ENCODE data around the gene GRIN2C.

Gene GRIN2C

GRCh38 chr17:74860229-74860871, 665 bp upstream of the GRIN2C start:
- no peaks in the 10 kb centered on the region for H3K36me3 ChIP-seq (ENCODE audit: insufficient read depth, low read length)
- H3K9ac ChIP-seq (ENCODE audit: low read depth, low read length) = no peak overlapping the region
- no peak for ATAC-seq (ENCODE audit: insufficient read depth, low read depth)
- H3K4me1 ChIP-seq (ENCODE audit: insufficient read depth, low read length) = no peaks in the 10 kb centered on the region
- DNase-seq = no peak
- peaks cover 6% of the 10 kb centered on the region for H3K27me3 ChIP-seq (ENCODE audit: insufficient read depth, low read length, poor library complexity)
- no peak overlapping the region for H2AFZ ChIP-seq (ENCODE audit: low read depth, low read length)
- TF ChIP-seq EZH2 (IDR thresholded peaks at IDR 0.05; ENCODE audit: borderline replicate concordance, low read depth, low read length, severe bottlenecking) (no peak), CTCF (IDR thresholded peaks at IDR 0.05; ENCODE audit: borderline replicate concordance, extremely low read depth, low read length, poor library complexity, severe bottlenecking) (no peak)
- H3K27ac ChIP-seq (ENCODE audit: low read length) = no peak overlapping the region
- no peaks in the 10 kb centered on the region for H3K79me2 ChIP-seq (ENCODE audit: insufficient read depth, low read length)
- no peak overlapping the region for H3K4me2 ChIP-seq (ENCODE audit: insufficient read depth, low read length)
- peaks cover 5% of the 10 kb centered on the region; the same call in 1 of the 2 replicates for H4K20me1 ChIP-seq (ENCODE audit: insufficient read depth, low read length)
- H3K4me3 ChIP-seq (ENCODE audit: low read depth in 1 of 2, low read length in 2 of 2) = no peak overlapping the region
- no peaks in the 10 kb centered on the region for H3K9me3 ChIP-seq (ENCODE audit: insufficient read depth, low read length, severe bottlenecking)

GRCh38 chr17:74858672-74859458, 820 bp downstream of the GRIN2C start:
- no peak overlapping the region for H3K9ac ChIP-seq (ENCODE audit: low read depth, low read length)
- DNase-seq (no peak), ATAC-seq (ENCODE audit: insufficient read depth, low read depth) (no peak)
- no peak overlapping the region for H3K27ac ChIP-seq (ENCODE audit: low read length)
- no peak for TF ChIP-seq EZH2 (IDR thresholded peaks at IDR 0.05; ENCODE audit: borderline replicate concordance, low read depth, low read length, severe bottlenecking)
- TF ChIP-seq CTCF (IDR thresholded peaks at IDR 0.05; ENCODE audit: borderline replicate concordance, extremely low read depth, low read length, poor library complexity, severe bottlenecking) = no peak
- no peaks in the 10 kb centered on the region for H3K79me2 ChIP-seq (ENCODE audit: insufficient read depth, low read length)
- H3K9me3 ChIP-seq (ENCODE audit: insufficient read depth, low read length, severe bottlenecking) = no peaks in the 10 kb centered on the region
- H3K4me3 ChIP-seq (ENCODE audit: low read depth in 1 of 2, low read length in 2 of 2) = no peak overlapping the region
- peaks cover 5% of the 10 kb centered on the region; the same call in 1 of the 2 replicates for H4K20me1 ChIP-seq (ENCODE audit: insufficient read depth, low read length)
- H3K4me1 ChIP-seq (ENCODE audit: insufficient read depth, low read length) = peaks cover 8% of the 10 kb centered on the region
- H3K4me2 ChIP-seq (ENCODE audit: insufficient read depth, low read length) = no peak overlapping the region
- H3K36me3 ChIP-seq (ENCODE audit: insufficient read depth, low read length) = no peaks in the 10 kb centered on the region
- peaks cover 6% of the 10 kb centered on the region for H3K27me3 ChIP-seq (ENCODE audit: insufficient read depth, low read length, poor library complexity)
- no peak overlapping the region for H2AFZ ChIP-seq (ENCODE audit: low read depth, low read length)

GRCh38 chr17:74857191-74857590, 2.5 kb downstream of the GRIN2C start:
- peaks cover 6% of the 10 kb centered on the region for H3K27me3 ChIP-seq (ENCODE audit: insufficient read depth, low read length, poor library complexity)

More at GRCh38 chr17:74857191-74857590, 2.5 kb downstream of the GRIN2C start:
- H3K9ac ChIP-seq (ENCODE audit: low read depth, low read length) = no peak overlapping the region
- H3K79me2 ChIP-seq (ENCODE audit: insufficient read depth, low read length) = no peaks in the 10 kb centered on the region
- no peaks in the 10 kb centered on the region for H3K9me3 ChIP-seq (ENCODE audit: insufficient read depth, low read length, severe bottlenecking)
- ATAC-seq (ENCODE audit: insufficient read depth, low read depth) (no peak), DNase-seq (no peak)
- no peaks in the 10 kb centered on the region for H3K36me3 ChIP-seq (ENCODE audit: insufficient read depth, low read length)
- no peak overlapping the region for H2AFZ ChIP-seq (ENCODE audit: low read depth, low read length)
- H3K4me1 ChIP-seq (ENCODE audit: insufficient read depth, low read length) = peaks cover 21% of the 10 kb centered on the region
- no peak for TF ChIP-seq EZH2 (IDR thresholded peaks at IDR 0.05; ENCODE audit: borderline replicate concordance, low read depth, low read length, severe bottlenecking)
- no peak for TF ChIP-seq CTCF (IDR thresholded peaks at IDR 0.05; ENCODE audit: borderline replicate concordance, extremely low read depth, low read length, poor library complexity, severe bottlenecking)
- H3K27ac ChIP-seq (ENCODE audit: low read length) = no peak overlapping the region
- no peak overlapping the region for H3K4me2 ChIP-seq (ENCODE audit: insufficient read depth, low read length)
- H4K20me1 ChIP-seq (ENCODE audit: insufficient read depth, low read length) = peaks cover 5% of the 10 kb centered on the region; the same call in 1 of the 2 replicates
- no peak overlapping the region for H3K4me3 ChIP-seq (ENCODE audit: low read depth in 1 of 2, low read length in 2 of 2)

All from DND-41 (cell line).